ENCODE data around the gene RAD51B.

The RAD51B gene

DNA sequence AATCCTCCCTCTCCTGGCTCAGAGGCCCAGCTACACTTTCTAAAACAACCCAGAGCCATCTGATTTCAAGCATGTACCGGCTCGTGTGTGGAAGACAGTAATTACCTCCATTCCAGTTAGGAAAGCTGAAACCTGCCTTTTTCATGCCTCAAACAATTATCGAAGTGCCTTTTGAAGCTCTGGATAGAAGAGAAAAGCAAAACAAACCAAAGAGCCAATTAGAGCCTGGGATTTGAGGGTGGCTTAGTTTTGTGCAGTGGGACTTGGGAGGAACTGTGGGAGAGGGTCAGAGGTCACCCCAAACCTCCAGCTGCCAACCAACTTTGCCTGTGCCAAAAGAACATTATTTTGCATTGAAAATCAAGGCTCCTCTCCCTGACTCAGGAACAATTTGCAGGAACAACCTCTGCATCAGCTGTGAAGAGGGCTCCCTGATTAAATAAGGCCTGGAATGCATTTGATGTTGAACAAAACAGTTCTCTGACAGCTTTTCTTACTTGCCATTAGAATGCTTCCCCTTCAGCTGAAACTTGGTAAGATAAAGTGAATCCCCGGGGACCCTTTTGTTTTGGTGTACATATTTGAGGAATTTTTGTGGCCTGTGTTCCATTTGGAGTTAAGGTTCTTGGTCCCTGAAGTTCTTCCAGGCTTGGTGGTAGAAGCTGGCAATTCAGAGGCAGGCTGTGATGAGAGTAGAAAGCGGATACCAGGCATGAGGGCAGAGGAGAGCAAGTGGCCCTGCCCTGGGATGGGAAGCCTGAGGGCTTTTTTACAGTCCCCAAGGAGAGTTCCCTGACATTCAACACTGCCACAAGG is 703.1 kb downstream of the RAD51B start:
- no peak for DNase-seq

DNA sequence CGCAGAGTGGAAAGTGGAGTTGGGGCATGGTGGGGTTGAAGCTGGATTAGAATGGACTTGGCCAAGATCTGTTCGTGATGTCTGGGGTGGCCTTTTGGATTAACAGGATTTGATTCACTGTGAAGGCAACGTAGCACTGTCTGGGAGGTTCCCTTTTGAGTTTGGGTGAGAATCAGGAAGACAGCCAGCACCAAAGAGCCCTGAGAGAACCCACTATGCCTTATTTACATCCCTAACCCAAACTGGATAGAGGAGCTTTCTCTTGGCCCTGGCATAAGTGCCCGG is 703.7 kb downstream of the RAD51B start:
- no peak for DNase-seq

DNA sequence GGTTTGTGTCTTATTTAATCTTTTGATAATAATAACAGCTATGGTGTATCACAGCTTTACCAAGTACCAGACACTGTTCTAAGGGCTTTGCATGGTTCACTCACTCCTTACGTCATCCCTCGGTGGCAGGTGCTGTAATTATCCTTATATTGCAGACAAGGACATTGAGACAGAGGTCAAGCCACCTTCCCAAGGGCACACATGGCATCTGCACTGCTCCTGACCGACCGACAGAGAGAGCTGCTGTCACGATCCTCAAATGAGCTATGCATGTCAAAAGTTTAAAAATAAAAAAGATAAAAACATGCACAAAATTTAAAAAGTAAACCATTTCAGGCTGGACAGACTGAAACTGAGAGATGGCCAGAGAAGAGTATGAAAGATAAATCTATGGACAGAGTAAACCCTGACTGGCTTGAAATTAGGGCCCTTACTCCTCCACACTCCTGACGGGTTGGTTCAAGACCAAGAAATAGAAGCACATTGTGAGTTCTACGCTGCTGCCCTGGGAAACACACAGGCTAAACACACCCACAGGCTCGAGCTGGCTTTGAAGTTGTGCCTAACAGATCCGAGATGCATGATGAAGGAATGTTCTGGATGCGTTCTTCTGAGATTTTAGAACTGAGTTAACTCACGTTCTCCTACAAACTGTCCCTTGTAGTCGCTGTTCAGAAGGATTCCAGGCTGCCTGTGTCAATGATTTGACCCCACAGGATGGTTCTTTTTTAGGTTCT is 704.6 kb downstream of the RAD51B start:
- peak; percentile 51 for DNase-seq

DNA sequence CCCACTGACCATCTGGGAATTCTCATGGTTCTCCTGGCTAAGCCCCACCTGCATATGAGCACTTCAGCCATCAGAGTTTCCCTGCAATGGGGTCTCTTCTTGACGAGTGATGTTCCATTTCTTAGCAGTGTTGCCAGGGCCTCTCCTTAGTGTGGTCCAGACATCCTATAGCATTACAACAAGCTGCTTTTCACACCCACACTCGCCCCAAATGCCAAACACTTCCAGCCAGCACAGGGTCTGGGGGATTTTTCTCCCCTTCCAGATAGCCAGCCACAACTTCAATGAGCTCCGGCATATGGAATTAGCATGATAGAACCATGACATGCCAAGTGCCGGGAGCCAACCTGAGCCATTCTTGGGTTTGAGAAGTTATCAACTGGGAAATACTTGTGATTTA is 705.9 kb downstream of the RAD51B start:
- DNase-seq = no peak

DNA sequence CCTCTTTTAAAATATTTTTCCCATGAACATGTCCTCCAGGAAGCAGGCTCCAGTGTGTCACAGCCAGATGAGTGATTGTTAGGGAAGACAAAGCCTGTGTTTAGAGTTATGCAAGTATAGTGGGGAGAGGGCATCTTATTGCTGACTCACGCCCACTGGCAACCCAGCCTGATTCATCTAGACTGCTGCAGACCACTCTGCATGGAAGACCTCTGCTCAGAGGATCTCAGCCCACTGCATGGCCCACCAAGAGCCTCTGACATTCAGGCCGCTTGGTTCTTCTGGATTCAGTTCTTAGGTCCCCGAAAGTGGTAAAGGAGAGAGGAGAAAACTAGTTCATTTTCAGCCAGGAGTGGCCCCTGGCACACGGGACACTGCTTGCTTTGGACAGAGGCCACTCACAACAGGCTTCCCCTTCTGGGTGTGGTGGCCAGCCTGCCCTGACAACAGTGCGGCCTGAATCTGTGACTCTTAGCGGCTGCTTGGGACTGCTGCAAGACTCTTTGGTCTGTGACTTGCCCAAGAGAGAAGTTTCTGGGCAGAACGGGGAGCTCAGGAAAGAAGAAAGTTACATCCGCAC is 707.0 kb downstream of the RAD51B start:
- DNase-seq = no peak

DNA sequence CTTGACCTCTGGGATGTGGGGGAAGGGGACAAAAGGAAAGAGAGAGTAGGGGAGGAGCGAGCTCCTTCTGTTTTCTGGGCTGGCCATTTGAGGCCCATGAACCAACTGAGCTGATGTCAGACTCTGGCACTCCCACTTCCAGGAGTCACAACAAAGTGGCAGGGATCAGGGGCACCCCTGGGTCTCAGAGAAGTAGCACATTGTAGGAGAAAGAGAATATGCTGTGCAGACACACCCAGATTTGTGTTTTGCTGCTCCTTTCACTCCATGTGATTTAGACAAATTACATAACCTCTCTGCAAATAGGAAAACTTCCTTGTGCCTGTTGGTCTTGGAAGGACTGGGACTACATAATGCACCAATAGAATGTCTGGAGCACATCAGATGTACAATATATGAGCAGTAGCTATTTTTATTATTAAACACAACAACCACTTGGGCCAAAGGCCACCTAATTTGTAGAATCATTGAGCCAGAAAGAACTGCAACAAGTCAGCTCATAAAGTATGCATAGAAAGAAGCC is 707.8 kb downstream of the RAD51B start:
- DNase-seq = no peak

DNA sequence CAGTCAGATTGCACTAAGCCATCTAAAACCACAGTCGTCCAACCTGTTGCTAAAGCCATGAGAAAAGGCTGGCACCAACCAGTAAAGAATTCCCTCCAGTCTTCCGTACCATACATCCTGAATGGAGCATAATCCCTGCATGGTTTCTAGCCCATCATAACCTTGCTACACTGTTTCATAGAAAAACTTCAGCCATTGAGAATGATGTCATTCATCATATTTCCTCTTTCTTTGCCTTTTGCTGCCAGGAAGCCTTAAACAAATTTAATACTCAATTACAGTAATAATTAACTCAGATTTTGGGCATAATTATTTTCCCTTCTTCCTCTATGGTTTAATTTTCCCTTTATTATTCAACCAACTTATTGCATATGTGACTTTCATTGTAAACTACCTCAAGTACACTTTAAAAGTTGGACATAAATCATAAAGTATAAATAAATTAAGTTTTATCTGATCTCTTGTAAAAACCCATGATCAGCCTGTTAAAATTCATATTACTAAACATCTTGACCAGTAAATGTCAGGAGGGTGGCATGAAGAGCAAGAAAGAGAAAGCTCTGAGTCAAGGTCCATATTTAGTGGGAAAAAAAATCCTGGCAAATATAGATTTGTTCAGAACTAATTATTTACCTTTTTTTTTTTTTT is 708.6 kb downstream of the RAD51B start:
- no peak for DNase-seq

DNA sequence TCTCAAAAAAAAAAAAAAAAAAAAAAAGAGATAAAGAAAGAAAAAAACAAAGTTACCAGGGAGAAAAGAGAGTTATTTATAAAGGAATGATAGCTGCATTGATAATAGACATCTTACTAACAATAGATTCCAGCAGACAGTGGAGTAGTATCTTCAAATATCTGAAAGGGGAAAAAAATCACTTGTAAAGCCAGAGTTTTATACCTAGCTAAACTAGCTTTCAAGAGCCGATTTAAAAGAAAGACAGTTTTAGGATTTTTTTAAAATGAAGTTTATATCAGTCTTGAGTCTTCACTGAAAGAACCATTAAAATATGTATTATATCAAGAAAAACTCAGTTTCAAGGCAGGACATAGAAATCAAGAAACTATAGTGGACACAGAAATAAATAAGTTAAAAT is 710.9 kb downstream of the RAD51B start:
- no peak for DNase-seq

DNA sequence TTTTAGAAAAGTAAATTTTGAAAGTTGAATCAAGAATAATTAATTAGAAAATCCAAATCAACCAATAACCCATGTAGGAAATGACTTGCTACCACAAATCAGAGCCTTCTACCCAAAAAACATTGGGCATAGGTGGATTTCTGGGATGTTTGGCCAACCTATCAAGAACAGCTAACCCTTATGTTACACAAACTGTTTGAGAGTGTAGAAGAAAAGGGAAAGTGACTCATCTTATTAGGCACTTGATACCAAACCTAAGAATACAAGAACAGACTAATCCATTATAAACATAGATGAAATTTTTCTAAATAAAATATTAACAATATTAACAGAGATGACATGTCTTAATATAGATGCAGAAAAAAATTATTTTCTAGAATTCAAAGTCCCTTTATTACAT is 712.9 kb downstream of the RAD51B start:
- no peak for DNase-seq

DNA sequence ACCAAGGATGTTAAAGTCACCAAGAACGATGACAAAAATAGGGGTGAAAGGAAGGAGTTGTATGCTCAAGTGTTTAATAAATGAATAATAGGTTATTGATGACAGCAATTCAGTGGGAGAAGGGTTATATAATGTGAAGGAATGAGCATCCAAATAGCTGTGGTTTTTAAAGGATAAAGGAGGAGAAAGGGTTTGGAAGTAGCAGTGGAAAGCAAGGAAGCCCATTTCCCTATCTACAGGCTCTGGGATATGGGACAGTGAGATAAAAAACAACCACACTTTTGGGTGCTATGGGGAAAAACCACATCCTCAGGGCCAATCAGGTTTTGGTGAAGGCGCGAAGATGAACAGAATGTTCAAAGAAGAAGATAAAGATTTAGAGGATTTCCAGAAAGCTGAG is 714.7 kb downstream of the RAD51B start:
- DNase-seq = no peak

DNA sequence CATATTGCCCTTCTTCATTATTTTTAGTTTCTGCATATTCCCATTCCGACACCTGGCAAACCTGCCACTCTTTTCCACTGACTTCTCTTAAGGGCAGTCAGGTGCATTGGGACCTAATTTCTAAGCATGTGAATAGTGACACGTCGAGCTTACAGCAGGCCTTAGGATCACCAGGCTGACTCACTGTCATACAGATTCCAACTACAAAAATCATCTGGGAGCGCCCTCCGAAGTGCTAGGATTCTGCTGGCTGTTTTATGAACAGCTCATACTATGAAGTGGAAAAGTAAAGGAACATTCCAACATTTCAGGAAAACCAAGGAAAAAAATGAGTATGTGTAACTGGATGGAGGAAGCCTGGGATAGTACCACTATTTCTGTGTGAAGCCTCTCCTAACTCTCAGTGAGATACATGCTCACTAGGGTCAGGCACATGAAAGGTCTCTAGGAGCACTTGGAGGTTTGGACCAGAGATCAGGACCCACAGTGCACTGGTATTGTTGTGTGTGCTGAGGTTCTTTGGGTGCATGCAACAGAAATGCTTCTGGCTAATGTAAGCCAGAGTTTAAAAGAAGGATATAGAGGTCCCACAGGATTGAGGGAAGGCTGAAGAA is 715.9 kb downstream of the RAD51B start:
- DNase-seq = no peak

DNA sequence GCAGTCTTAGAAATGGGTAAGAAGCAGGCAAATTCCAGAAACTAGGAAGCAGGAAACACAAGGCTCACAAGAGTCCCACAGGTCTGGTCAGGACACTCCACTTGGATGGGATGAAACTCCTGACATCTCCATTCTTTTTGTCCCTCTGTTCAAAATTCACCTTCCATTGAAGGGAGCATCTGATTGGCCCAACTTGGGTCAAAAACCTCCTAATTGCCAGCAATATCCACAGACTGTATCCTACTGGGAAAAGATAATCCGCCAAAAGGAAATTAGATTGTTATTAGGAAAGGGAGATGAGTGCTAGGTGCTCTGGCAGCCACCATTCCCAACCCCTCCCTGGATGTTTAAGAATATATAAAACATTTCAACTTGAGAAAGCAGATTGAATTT is 716.4 kb downstream of the RAD51B start:
- DNase-seq = no peak

DNA sequence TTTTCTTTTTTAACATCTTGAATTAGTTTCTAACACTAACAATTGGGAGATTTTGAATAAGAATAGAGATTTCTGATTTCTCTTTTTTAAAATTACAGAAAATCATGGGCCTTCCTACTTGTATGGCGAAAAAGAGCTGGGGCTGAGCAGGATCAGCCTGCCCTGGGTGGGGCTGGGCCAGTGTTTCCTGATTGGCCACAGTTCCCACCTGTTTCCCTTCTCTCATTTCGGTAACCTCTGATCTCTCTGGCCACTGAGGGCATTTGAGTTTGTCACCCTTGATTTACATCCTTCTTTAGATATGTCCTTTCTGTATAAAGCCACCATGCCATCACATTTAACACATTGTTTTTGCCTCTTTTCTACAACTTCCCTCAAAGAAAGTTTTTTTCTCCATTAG is 719.1 kb downstream of the RAD51B start:
- DNase-seq = no peak

DNA sequence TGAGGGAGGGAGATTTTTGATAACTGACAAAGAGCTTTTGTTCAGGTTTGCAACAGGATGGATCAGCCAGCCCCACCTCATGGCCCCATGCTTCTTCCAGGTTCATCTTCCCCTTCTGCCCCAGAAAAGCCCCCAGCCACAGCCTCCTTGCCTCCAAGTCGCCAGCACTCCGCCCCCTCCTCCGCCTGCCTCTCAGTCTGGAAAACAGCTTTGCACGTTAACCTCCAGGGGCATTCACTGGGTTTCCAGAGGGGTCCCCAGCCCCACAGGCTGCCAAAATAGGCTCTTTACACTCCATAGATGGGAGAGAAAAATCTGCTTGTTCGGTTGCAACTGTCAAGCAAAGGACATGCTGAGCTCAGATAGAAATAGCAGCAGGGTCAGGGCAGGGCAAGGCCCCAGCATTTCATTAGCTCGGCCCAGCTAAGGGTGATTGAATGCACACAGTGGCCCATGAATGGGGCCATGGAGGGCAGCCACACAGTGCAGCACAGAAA is 719.7 kb downstream of the RAD51B start:
- no peak for DNase-seq

DNA sequence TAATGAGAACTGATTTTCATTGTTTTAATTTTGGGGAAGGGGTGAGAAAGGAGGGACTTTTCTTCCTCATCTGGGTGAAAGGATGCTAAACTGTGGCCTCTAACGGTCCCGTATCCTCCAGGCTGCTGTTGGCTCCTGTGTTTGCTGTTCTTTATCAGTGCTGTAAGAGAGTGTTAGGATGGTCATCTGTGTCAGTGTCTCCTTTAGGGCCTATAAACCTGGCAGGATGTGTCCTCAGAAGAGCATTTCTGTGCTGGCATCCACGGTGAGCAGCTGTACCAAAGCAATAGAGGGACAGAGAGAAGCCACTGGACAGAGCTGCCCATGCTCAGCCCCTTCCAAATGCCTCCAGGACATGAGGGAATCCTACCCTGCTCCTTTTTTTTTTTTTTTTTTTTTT is 720.2 kb downstream of the RAD51B start:
- DNase-seq = no peak

DNA sequence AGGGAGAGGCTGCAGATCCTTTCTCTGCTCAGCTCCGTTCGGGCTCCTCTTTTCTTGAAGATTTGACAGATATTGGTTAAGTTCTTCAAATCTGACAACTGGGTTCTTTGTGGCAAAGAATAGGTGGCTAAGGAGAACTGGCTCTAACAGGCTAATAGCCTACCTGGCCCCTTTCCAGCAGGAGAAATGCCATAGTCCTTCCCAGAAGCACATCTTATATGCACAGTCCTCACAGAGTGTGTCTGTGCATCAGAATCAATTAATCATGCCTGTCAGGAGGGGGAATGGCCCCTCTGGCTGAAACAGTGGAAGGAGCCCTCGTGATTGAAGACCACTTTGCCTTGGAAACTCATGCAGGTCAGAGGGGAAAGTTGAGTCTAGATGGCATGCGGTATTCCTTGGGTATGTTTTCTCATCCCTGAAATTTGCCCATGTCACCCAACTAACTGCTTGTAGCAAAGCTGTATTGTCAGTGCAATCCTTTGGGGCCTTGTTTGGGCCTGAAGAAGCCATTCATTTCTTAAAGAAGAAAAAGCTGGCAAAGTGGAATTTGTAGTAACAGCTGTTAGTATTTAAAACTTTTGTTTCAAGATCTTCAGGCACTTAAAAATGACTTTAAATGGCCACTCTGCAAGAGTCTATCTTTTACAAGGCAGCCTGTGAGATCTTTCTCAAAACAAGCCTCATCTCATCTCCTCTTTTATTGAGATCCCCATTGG is 721.8 kb downstream of the RAD51B start:
- DNase-seq = no peak

DNA sequence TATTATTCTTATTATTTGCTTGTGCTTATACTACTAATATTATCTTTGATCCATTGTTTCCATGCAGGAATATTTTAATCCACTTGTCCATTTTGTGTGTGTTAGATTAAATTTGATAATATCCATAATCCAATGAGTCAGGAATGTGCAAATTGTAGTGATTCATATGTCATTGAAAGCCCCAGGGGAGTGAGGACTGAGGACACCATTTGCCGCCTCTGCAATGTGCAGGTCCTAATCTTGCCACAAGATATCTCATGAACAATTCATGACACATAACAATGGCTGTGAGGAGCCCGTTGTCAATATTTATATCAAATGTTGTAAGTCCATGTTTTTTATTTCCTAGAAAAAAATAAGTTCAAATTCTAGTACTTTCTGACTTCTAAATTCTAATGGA is 722.8 kb downstream of the RAD51B start:
- DNase-seq = no peak

DNA sequence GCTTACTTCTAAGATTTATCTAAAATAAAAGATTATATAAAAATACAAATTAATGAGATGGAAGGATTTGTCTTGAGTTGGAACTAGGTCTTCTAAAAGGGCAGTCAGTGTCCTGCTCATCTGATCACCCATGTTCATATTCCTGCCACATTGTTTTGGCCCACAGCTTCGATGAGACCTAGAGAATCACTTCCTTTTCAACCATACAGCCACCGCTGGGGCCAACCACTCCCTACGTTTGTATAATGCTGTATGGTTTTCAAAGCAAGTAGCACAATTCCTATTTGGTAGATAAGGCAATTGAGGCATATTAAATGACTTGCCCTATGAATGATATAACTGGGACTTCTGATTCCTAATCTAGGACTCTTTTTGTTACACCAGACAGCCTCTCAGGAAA is 723.9 kb downstream of the RAD51B start:
- DNase-seq = no peak

DNA sequence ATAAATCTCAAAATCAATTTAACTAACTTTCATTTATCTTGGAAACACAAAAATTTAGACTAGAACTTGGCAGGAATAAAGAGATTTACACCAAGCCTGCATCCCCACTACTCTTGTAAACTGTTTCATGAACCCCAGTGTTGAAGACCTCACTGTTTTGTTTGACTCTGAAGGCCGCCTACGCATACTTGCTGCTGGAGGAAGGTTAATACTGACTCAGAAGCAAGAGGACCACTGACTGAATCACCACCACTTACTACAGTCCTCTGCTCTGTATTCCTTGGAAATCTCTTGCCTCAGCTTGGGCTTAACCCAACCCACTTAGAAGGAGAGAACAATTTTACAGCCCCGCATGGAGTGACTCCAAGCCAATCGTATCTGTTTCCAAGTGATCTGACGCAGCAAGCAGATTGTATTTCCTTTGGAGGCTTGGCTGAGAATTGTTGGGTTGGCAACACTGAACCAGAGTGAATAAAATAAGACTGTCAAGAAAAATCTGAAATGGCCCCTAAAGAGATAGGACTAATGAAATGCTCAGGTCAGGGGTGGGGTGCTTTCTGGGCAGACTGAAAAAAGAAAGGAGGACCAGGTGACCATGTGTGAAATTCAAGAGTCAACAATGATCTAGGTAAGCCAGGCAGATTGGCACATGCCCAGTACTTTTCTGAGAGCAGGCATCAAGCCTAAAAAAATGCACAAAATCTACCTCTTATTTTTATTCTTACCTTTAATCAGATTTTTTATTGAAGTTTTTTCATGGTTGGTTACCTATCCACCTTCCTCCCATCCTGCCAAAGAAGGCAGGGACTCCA is 724.7 kb downstream of the RAD51B start:
- no peak for DNase-seq

DNA sequence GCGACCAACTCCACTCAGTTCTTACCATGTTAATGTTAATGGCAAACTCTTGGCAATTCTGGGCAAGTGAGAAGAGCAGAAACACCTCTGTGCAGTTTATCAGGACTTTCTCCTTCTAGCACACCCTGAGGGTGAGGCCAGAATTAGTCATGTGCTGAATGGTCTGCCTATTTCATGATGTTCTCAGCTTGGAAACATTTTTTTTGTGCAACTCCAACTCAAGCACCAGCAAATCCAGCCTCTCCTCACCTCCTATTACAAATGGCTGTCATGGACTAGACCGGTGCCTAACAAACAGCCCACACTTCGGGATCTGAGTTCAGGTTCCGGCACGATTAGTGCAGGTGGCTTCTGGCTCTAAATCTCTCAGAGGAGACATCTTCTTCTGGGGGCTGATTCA is 727.3 kb downstream of the RAD51B start:
- no peak for DNase-seq
